HepG2 (cell line): ENCODE results near the gene PFDN2. TPM values are rescaled to one million over a fixed set of nuclear protein-coding genes. Genes with fewer than 3 reads are reported as not detected.

Source experiments
- FIP1L1 ChIP-seq: fragments of 200-400 bp; formaldehyde crosslinking; IDR thresholded peaks from 2 replicates; pipeline ENCODE4 v1.6.1; 2018; ENCODE audit warnings: low read depth, mild to moderate bottlenecking, low read length, moderate library complexity, borderline replicate concordance; ENCODE audit not compliant: insufficient read depth
- ISL2 ChIP-seq: sonication (generic); formaldehyde crosslinking; IDR thresholded peaks from 2 replicates; pipeline ENCODE4 v1.5.0; 2020; ENCODE audit warnings: missing genetic modification reagents
- POLR2A ChIP-seq, 2 experiments: IDR thresholded peaks; 2 replicates each; pipeline ENCODE4 v1.6.1; 2011; ENCODE audit warnings: low read depth in 2 of 2, low read length in 2 of 2, mild to moderate bottlenecking in 1 of 2, moderate library complexity in 1 of 2; ENCODE audit not compliant: insufficient read depth in 1 of 2
- ZNF570 ChIP-seq: sonication (generic); formaldehyde crosslinking; IDR thresholded peaks from 2 replicates; pipeline ENCODE4 v1.4.0; 2020; ENCODE audit warnings: mild to moderate bottlenecking, missing genetic modification reagents, borderline replicate concordance
- ZNF792 ChIP-seq: IDR thresholded peaks from 2 replicates; pipeline ENCODE4 v1.6.1; 2016
- polyA plus RNA-seq, 8 experiments: library from polyadenylated mRNA; depleted of rRNA in 3 of 8; stranded (reverse) in 7 of 8; unstranded in 1 of 8; fragments of >200 nt; fragmentation: Illumina TruSeq in 4 of 8; extraction: Trizol in 4 of 8; gene quantifications; 2 replicates each; pipeline versions ENCODE4 v1.2.1 to v1.2.3, GENCODE V29; 2011 to 2016; ENCODE audit warnings: low read depth in 4 of 8, missing spikeins in 1 of 8, mixed read lengths in 1 of 8; ENCODE audit not compliant: insufficient read depth in 1 of 8
- total RNA-seq, 5 experiments: library from RNA; depleted of rRNA; stranded (reverse); fragments of >200 nt; fragmentation: Illumina TruSeq; extraction: Trizol; gene quantifications; 2 replicates each; pipeline ENCODE4 v1.2.3, GENCODE V29; 2016; ENCODE audit warnings: low read depth in 1 of 5
- TF ChIP-seq, protein P1 (sequence below): sonication (generic); formaldehyde crosslinking; IDR thresholded peaks from 2 replicates; pipeline ENCODE4 v1.4.0; 2020; ENCODE audit warnings: missing genetic modification reagents
- TF ChIP-seq, protein P2 (sequence below): sonication (generic); formaldehyde crosslinking; IDR thresholded peaks from 2 replicates; pipeline ENCODE4 v1.4.0; 2020; ENCODE audit warnings: missing genetic modification reagents, mild to moderate bottlenecking, borderline replicate concordance
- TF ChIP-seq, protein P3 (sequence below): sonication (generic); formaldehyde crosslinking; IDR thresholded peaks from 2 replicates; pipeline ENCODE4 v1.4.0; 2020; ENCODE audit warnings: mild to moderate bottlenecking, missing genetic modification reagents, borderline replicate concordance
- TF ChIP-seq, protein P4 (sequence below): sonication (generic); formaldehyde crosslinking; IDR thresholded peaks from 2 replicates; pipeline ENCODE4 v1.5.0; 2020; ENCODE audit warnings: missing genetic modification reagents
- TF ChIP-seq, protein P5 (sequence below), 2 experiments: sonication (generic) in 1 of 2; formaldehyde crosslinking in 1 of 2; IDR thresholded peaks; 2 replicates each; pipeline versions ENCODE4 v1.4.0 to v1.6.1; 2018 to 2020; ENCODE audit warnings: missing genetic modification reagents in 2 of 2, borderline replicate concordance in 1 of 2, low read depth in 1 of 2, mild to moderate bottlenecking in 1 of 2, missing biosample characterization in 1 of 2
- TF ChIP-seq, protein P6 (sequence below): sonication (generic); formaldehyde crosslinking; IDR thresholded peaks from 2 replicates; pipeline ENCODE4 v1.9.0; 2021; ENCODE audit warnings: missing genetic modification reagents, mild to moderate bottlenecking, borderline replicate concordance

The PFDN2 gene
- total and polyA plus RNA-seq, 2 of the 13 experiments (the other 11 are each of a cell fraction or from before 2014, with no cell fraction given), result 62.6 to 63.6 TPM

DNA sequence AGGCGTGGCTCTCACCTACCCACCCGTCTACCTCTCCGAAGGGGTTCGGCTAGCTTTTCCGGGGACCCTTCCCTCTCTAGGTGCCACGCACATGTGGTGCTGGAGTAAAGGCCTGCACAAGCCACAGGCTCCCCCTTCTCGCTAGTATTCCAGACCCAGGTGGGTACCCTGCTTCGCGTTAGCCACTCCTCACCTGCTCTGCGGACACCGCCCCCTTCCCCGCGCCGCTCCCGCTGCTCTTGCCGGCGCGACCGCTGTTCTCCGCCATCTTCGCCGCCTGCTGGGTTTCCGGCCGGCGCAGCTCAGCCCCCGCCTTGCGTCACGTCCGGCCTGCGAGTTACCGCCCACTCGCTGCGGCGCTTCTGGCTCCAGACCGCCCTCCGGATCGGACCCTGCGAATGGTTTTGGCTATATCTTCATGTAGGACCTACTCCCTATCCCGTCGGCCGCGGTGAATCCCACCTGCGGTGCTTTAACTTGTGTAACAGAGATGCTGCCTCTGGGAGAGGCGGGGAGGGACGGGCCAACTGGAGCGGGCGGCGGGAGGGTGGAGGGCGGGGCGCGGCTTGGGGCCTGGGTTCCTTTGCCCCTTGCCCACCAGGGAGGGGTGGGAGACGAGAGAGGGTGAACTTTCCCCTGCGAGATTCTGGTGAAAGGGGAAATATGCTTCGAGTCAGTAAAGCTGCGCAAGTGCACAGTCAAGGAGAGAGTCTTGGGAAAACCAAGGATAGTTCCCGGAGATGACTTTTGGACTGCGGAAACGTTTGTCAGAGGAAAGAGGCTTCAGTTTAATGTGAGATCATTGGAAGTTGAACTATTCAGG, at the start of gene PFDN2, which contains the start of gene NIT1 (continued):
- TF ChIP-seq, protein P1, sequence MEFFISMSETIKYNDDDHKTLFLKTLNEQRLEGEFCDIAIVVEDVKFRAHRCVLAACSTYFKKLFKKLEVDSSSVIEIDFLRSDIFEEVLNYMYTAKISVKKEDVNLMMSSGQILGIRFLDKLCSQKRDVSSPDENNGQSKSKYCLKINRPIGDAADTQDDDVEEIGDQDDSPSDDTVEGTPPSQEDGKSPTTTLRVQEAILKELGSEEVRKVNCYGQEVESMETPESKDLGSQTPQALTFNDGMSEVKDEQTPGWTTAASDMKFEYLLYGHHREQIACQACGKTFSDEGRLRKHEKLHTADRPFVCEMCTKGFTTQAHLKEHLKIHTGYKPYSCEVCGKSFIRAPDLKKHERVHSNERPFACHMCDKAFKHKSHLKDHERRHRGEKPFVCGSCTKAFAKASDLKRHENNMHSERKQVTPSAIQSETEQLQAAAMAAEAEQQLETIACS (CRISPR knock-in tag), result peak; percentile 50; the same call in 1 of the 2 replicates
- TF ChIP-seq ISL2 (peak; percentile 69; the same call in 1 of the 2 replicates), ZNF570 (CRISPR knock-in tag) (no peak), FIP1L1 (no peak), POLR2A (IDR thresholded peaks at IDR 0.05; ENCODE audit: insufficient read depth in 1 of 2, low read depth in 2 of 2, low read length in 2 of 2) (peak; percentile 62 to 88), ZNF792 (CRISPR knock-in tag) (peak; percentile 71; the same call in 1 of the 2 replicates)
- TF ChIP-seq, protein P2, sequence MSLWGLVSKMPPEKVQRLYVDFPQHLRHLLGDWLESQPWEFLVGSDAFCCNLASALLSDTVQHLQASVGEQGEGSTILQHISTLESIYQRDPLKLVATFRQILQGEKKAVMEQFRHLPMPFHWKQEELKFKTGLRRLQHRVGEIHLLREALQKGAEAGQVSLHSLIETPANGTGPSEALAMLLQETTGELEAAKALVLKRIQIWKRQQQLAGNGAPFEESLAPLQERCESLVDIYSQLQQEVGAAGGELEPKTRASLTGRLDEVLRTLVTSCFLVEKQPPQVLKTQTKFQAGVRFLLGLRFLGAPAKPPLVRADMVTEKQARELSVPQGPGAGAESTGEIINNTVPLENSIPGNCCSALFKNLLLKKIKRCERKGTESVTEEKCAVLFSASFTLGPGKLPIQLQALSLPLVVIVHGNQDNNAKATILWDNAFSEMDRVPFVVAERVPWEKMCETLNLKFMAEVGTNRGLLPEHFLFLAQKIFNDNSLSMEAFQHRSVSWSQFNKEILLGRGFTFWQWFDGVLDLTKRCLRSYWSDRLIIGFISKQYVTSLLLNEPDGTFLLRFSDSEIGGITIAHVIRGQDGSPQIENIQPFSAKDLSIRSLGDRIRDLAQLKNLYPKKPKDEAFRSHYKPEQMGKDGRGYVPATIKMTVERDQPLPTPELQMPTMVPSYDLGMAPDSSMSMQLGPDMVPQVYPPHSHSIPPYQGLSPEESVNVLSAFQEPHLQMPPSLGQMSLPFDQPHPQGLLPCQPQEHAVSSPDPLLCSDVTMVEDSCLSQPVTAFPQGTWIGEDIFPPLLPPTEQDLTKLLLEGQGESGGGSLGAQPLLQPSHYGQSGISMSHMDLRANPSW, result no peak
- TF ChIP-seq, protein P3, sequence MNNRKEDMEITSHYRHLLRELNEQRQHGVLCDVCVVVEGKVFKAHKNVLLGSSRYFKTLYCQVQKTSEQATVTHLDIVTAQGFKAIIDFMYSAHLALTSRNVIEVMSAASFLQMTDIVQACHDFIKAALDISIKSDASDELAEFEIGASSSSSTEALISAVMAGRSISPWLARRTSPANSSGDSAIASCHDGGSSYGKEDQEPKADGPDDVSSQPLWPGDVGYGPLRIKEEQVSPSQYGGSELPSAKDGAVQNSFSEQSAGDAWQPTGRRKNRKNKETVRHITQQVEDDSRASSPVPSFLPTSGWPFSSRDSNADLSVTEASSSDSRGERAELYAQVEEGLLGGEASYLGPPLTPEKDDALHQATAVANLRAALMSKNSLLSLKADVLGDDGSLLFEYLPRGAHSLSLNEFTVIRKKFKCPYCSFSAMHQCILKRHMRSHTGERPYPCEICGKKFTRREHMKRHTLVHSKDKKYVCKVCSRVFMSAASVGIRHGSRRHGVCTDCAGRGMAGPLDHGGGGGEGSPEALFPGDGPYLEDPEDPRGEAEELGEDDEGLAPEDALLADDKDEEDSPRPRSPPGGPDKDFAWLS, result no peak
- TF ChIP-seq, protein P4, sequence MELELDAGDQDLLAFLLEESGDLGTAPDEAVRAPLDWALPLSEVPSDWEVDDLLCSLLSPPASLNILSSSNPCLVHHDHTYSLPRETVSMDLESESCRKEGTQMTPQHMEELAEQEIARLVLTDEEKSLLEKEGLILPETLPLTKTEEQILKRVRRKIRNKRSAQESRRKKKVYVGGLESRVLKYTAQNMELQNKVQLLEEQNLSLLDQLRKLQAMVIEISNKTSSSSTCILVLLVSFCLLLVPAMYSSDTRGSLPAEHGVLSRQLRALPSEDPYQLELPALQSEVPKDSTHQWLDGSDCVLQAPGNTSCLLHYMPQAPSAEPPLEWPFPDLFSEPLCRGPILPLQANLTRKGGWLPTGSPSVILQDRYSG (CRISPR knock-in tag), result no peak
- TF ChIP-seq, protein P5, sequence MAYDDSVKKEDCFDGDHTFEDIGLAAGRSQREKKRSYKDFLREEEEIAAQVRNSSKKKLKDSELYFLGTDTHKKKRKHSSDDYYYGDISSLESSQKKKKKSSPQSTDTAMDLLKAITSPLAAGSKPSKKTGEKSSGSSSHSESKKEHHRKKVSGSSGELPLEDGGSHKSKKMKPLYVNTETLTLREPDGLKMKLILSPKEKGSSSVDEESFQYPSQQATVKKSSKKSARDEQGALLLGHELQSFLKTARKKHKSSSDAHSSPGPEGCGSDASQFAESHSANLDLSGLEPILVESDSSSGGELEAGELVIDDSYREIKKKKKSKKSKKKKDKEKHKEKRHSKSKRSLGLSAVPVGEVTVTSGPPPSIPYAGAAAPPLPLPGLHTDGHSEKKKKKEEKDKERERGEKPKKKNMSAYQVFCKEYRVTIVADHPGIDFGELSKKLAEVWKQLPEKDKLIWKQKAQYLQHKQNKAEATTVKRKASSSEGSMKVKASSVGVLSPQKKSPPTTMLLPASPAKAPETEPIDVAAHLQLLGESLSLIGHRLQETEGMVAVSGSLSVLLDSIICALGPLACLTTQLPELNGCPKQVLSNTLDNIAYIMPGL (CRISPR knock-in tag; IDR thresholded peaks at IDR 0.05; ENCODE audit: borderline replicate concordance in 1 of 2, low read depth in 1 of 2), result peak; percentile 64 to 66
- TF ChIP-seq, protein P6, sequence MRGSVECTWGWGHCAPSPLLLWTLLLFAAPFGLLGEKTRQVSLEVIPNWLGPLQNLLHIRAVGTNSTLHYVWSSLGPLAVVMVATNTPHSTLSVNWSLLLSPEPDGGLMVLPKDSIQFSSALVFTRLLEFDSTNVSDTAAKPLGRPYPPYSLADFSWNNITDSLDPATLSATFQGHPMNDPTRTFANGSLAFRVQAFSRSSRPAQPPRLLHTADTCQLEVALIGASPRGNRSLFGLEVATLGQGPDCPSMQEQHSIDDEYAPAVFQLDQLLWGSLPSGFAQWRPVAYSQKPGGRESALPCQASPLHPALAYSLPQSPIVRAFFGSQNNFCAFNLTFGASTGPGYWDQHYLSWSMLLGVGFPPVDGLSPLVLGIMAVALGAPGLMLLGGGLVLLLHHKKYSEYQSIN, result no peak
